ENCODE data around the gene SLC13A3. TPM values are rescaled to one million over a fixed set of nuclear protein-coding genes. Genes with fewer than 3 reads are reported as not detected.

Gene SLC13A3
- polyA plus RNA-seq, 2 of the 4 experiments (the other 2 are of a cell fraction) = 0.19 TPM; not detected in 1

- CTCF ChIA-PET = interaction anchor here (1.0 kb wide), 1 partner anchor 460 kb away, joined by 3 read pairs; no protein-coding TSS in a partner anchor
- WGBS (ENCODE audit: missing lambda C conversion rate) = 11% methylated on average over 4 of the region's 4 CpGs
Observed at GRCh38 chr20:46592580-46593362, 58.5 kb downstream of the SLC13A3 start.

GRCh38 chr20:46590443-46590842 is 60.8 kb downstream of the SLC13A3 start:
- Histone ChIP-seq H3K9me3 (no peaks in the 10 kb centered on the region), H3K4me1 (no peaks in the 10 kb centered on the region), H3K4me3 (no peak overlapping the region), H3K27ac (no peak overlapping the region), H3K4me2 (no peak overlapping the region)
- ATAC-seq = no peak
- DNase-seq (ENCODE audit: low read depth in 1 of 2, low spot score in 1 of 2) = no peak
- CTCF ChIA-PET = interaction anchor here (0.7 kb wide), 1 partner anchor 22 kb away, joined by 3 read pairs; no protein-coding TSS in a partner anchor
- FAIRE-seq = no peak
- 16% methylated on average over 1 of the region's 1 CpG for WGBS (ENCODE audit: missing lambda C conversion rate)
- TF ChIP-seq MAX (IDR thresholded peaks at IDR 0.05) (no peak), ELK1 (IDR thresholded peaks at IDR 0.05; ENCODE audit: low read depth, low read length) (no peak), RCOR1 (IDR thresholded peaks at IDR 0.05; ENCODE audit: low read depth, low read length) (no peak), RFX5 (IDR thresholded peaks at IDR 0.05) (no peak), HMGXB4 (CRISPR knock-in tag; IDR thresholded peaks at IDR 0.05; ENCODE audit: borderline replicate concordance) (no peak), SMC3 (IDR thresholded peaks at IDR 0.05) (no peak), MAZ (IDR thresholded peaks at IDR 0.05; ENCODE audit: borderline replicate concordance, low read depth, low read length) (no peak), FOSB (CRISPR knock-in tag; IDR thresholded peaks at IDR 0.05) (no peak), BHLHE40 (IDR thresholded peaks at IDR 0.05; ENCODE audit: low read depth, low read length) (no peak), HOXA7 (CRISPR knock-in tag; IDR thresholded peaks at IDR 0.05) (no peak), HEYL (CRISPR knock-in tag; IDR thresholded peaks at IDR 0.05) (no peak)
- POLR2A ChIA-PET = no interaction called here

More at GRCh38 chr20:46592580-46593362, 58.5 kb downstream of the SLC13A3 start:
- Histone ChIP-seq H3K4me3 (no peak overlapping the region), H3K4me2 (no peak overlapping the region), H3K9me3 (no peaks in the 10 kb centered on the region), H3K27ac (no peak overlapping the region), H3K4me1 (no peaks in the 10 kb centered on the region)
- TF ChIP-seq SREBF2 (IDR thresholded peaks at IDR 0.05) (no peak), MAX (IDR thresholded peaks at IDR 0.05) (no peak), ZNF302 (CRISPR knock-in tag; IDR thresholded peaks at IDR 0.05) (no peak), MYC (IDR thresholded peaks at IDR 0.05; ENCODE audit: borderline replicate concordance, low read length) (no peak), EHF (CRISPR knock-in tag; IDR thresholded peaks at IDR 0.05) (no peak), EP300 (IDR thresholded peaks at IDR 0.05) (no peak), KDM1A (IDR thresholded peaks at IDR 0.05; ENCODE audit: low read depth) (no peak), CEBPB (IDR thresholded peaks at IDR 0.05) (no peak), SMC3 (IDR thresholded peaks at IDR 0.05) (no peak), FOSB (CRISPR knock-in tag; IDR thresholded peaks at IDR 0.05) (no peak), RCOR1 (IDR thresholded peaks at IDR 0.05; ENCODE audit: low read depth, low read length) (no peak), TFCP2L1 (CRISPR knock-in tag; IDR thresholded peaks at IDR 0.05) (no peak), MAFK (IDR thresholded peaks at IDR 0.05; ENCODE audit: partially characterized antibody) (no peak), RARB (CRISPR knock-in tag; IDR thresholded peaks at IDR 0.05) (no peak), CBX8 (IDR thresholded peaks at IDR 0.05) (no peak), RNF2 (IDR thresholded peaks at IDR 0.05; ENCODE audit: borderline replicate concordance, low read depth) (no peak), HOXA7 (CRISPR knock-in tag; IDR thresholded peaks at IDR 0.05) (no peak), NPAS2 (CRISPR knock-in tag; IDR thresholded peaks at IDR 0.05; ENCODE audit: borderline replicate concordance) (no peak), REST (IDR thresholded peaks at IDR 0.05) (no peak)
- peak in 1 of 2 experiments; percentile 71; a peak in 3 of 6 replicates for ATAC-seq
- no peak for FAIRE-seq
- peak in 1 of 2 experiments; percentile 10 for DNase-seq (ENCODE audit: low read depth in 1 of 2, low spot score in 1 of 2)
- POLR2A ChIA-PET = no interaction called here
